NCI-H524 (cell line): ENCODE data around the gene AUTS2.

ENCODE experiments used
- DNase-seq, 2 experiments: peaks; one replicate each; lab custom pipeline; 2025; lab: John Stamatoyannopoulos, UW

Gene AUTS2

DNA sequence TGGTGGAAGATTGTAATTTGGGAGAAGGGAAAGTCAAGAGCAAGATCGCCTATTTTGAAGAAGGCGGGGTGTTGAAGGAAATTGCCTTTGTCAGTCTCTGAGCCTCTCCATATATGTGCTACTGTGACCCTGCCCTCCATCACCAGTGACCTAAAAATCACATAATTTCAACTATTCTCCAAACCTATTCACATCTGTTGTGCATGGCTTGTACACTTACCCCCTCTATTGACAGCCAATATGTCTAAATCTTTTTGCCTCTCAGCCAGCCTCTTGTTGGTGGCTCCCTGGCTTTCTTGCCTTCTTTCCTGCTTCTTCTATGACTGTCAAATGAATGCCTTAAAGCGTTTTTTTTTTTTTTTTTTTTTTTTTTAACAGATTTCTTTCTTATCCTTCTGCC lies 295.6 kb downstream of the AUTS2 start:
- DNase-seq, result peak; percentile 14 to 35

DNA sequence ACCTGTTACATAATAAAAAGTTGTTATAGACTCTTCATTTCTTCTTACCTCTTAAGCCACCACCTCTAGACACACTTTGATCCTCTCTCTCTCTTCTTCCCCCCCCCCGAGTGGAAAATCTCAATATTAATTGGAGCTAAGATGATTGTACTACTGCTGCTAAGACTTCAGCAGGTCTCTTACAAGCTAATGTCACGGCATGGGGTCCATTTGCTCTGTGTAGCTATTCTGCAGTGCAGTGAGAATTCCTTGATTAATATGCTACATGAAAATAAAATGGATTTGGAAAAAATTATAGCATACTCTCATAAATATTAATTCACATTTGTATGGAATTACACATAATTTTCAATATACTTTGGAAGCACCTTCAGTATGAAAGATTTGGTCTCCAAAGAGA lies 297.2 kb downstream of the AUTS2 start:
- DNase-seq, result no peak

- DNase-seq, result peak; percentile 25 to 46
Observed at GRCh38 chr7:69896121-69896520, 297.8 kb downstream of the AUTS2 start.

DNA sequence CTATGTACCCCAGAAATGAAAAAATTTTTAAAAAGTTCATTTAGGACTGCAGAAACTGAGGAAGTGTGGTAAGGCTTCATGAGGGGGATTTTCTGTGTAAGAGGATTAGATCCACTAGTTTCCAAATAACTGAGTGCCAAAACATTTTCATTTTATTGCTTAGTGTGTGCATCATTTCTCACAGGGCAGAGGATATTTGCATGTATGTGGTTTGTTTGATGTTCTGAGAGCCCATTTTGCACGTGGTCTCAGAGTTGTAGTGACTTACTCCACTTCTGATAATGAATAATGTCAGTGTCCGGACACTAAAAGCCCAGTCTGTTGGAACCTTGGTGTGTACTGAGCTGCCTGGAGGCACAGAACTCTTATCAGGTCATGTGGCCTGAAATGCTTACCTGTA lies 299.9 kb downstream of the AUTS2 start:
- no peak for DNase-seq

- no peak for DNase-seq
Observed at GRCh38 chr7:69903410-69903809, 305.1 kb downstream of the AUTS2 start.

- DNase-seq, result peak in 1 of 2 experiments; percentile 54
Observed at GRCh38 chr7:69906283-69906995, 308.2 kb downstream of the AUTS2 start.

GRCh38 chr7:69907720-69908119 lies 309.4 kb downstream of the AUTS2 start:
- no peak for DNase-seq

- no peak for DNase-seq
Observed at GRCh38 chr7:69908454-69908853, 310.2 kb downstream of the AUTS2 start.

GRCh38 chr7:69910150-69910549 lies 311.9 kb downstream of the AUTS2 start:
- no peak for DNase-seq

DNA sequence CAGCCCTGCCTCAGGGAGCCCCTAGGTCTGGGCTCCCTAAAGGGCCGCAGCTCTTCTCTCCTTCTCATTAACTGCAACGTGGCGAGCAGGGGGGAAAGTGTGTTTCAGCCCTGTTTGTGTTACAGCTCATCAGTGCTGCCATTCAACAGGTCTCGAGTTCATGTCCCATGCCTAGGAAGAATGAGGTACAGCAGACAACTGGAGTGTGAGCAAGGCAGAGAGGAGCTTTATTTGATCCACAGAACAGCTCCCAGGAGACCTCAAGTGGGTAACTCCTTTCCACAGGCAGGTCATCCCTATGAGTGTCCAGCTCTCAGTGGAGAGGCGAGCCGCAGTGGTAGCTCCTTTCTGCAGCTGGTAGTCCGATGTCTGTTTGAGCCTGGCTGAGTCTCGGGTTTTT lies 313.1 kb downstream of the AUTS2 start:
- DNase-seq, result no peak

DNA sequence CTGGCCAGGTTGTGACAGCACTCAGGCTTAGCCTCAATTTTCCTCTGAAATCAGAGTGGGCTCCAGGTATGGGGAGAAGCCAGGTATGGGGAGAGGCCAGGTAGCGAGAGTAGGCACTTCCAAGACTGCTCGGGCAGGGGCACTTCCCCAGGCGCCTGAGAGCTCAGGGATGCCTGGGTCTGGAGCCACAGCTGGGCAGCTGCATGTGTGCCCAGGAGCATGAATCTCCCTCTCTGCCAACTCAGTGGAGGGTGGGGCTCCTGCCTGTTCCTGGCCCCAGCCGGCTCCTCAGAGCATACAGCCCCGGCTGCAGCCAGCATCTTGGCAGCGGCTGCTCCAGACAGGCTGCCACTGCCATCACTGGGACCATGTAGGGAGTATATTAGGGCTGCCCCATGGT lies 313.9 kb downstream of the AUTS2 start:
- no peak for DNase-seq

DNA sequence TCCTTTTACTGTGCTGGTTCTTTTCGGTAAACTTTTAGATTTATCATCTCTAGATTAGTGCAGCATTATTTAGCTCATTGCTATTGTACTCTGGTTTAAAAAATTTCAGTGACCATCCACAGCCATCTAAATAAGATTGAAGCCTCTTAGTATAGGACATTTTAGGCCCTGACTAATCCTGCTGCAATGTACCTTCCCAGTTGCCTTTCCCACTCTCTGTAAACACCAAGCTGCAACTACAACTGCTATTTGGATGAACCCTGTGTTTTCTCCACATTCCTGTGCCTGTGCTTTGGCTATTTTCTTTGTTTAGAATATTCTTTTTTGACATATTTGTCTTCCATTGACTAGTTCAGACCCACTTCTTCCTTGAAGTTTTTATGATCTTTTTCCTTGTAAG lies 314.6 kb downstream of the AUTS2 start:
- DNase-seq, result no peak

DNA sequence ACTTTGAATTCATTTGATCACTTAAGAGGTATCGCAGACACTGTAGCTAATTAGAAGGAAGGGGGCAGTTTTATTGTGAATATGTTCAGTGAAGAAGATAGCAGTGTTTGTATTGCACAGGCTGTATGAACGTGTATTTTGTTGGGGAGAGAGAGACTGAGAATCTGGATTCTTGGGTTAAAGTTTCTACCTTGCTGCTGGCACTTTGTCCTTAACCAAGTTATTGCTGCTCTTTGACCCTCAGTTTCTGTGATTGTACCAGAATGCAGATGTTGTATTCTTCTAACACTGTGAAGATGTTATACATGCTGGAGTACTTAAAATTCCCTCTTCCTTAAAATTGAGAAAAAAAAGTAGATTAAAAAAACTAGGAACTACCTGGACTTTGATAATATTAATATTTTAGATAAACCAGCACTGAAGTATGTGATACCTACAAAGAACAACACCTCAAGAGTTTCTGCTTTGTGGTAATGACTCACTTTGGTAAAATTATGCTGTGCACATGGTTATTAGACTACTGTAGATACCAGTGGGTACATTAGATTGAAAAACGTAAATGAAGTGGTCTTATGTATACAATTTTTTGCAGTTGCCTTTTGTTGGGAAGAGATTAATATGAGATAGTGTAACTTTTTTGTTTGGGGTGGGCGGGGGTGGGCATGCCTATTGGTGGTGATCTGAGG lies 321.3 kb downstream of the AUTS2 start:
- DNase-seq, result no peak

DNA sequence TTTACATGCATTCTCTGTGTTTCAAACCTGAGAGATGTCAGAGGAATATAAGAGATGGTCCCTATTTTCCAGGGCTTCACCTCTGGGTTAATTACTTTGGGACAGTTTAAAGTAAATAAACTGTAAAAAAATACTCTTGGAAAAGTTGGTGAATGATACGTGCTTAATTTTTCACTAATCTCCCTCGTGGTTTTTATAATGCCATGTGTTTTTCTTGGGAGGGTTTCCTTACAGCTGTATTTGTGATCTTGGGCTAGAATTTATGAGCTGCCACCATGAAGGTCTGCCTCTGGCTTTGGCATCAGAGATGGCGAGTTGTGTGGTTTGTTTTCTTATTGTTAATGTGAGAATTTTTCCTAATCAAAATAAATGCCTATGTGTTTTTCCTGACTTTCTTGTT lies 322.5 kb downstream of the AUTS2 start:
- DNase-seq, result no peak

- DNase-seq, result no peak
Observed at GRCh38 chr7:69922026-69922803, 323.9 kb downstream of the AUTS2 start.

DNA sequence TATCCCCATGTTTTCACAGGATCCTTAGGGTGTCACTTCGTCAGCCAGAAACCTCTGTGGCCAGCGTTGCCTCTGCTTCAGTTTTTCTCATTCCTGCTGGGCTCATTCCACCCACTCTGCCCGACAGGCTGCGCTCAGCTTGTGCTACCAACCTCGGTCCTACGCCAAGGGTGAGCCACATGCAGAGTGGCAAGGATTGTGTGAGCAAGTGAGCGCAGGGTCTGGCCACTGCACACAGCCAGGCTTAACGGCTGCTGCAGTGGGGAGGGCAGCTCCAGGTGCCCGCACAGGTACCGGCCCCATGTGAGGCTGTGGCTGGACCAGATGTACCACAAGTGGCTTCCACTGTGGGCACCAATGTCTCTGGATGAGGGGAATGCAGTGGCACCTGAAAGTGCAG lies 329.2 kb downstream of the AUTS2 start:
- DNase-seq, result no peak

GRCh38 chr7:69928621-69929020 lies 330.3 kb downstream of the AUTS2 start:
- DNase-seq, result no peak

GRCh38 chr7:69929622-69930021 lies 331.3 kb downstream of the AUTS2 start:
- DNase-seq, result no peak

DNA sequence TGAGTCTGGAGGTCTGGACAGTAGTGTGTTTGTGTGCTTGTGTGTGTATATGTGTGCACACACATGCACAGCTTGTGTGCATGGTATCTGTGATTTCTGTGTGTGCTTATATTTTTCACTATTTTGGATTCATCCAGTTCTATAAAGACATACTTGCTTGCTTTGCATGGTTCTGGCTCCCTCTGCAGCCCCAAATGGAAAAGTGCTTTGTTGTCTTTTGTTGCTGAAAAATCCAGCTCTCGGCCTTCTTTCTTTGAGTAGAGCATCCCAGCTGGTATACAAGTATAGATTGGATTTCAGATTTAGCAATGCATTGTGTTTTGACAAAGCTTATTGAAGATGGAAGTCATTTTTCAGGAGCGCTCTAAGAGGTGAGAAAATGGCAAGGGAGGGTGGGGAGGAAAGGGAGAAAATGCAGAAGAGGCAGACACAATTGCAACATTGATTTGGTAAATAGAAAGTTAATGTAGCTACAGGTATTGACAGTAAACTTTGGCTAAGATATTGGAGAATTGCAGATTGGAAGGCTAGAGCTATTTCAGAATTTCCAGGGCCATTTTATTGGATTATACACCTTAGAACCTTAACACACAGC lies 333.9 kb downstream of the AUTS2 start:
- DNase-seq, result peak; percentile 35 to 67

DNA sequence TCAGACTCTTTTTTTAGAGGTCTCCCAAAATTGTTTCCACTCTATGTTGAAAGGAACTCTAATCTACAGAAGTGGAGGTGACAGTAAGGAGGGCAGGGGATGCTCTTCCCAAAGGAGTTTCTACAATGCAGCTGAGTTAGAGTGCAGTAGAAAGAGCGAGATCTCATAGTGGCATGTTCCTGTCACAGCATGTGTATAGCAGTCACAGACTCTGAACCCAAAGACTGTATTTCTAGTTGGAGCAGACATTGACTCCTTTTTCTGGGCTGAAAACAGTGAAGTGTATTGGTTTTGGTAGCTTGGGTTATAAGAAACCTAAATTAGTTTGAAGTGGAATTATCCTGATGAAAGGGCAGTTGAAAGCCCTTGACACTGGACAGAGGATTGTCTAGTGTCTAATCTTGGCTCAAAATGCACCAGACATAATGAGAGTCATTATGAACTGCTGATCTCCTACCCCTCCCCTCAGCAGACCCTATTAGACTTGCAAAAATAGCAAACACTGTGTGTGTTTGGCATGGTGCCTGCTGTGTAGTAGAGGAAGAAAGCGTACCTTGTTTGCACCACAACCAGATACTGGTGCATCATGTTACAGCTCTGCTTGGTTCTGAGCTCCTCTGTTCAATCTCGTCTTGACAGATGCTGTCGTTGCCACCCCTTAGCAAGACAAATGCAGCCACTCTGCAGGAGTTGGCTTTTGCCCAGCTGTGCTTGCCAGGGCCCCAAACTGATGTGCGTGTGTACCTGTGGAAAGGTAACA lies 336.0 kb downstream of the AUTS2 start:
- DNase-seq, result peak; percentile 87 to 95

DNA sequence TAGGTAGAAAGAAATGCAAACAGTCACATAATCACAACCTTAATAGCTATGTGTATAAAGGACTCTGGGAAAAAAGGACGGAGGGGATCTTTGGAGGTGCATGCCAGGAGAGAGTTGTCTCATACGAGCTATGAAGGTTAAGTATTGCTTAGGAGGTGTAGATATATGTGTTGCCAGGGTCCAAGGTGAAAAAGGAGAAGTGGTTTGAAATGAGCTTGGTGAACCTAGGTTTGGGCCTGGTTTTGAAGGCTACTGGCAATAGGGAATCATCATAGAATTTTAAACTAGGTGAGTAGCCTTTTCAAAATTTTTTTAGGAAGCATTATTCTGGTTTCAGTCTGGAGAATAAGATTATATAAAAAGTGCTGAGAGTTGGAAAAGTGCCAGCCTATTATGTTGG lies 336.8 kb downstream of the AUTS2 start:
- no peak for DNase-seq

DNA sequence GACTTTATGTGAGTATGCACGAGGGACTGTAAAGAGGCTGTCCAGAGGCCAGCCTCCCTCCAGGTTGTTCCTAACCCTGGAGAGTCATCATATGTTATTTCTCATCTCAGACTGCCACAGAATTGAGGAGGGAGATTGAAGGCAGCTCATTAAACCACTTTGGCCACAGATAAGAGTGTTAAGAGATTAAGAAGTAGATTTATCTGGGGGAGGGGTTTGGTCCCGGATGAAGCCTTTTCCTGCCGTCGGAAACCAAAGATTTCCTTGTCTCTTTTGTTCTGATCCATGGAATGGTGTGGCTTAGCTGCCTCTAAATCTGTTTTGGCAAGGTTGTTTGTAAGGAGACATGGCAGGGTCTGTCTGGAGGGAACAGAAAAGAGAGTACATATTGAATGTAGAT lies 338.8 kb downstream of the AUTS2 start:
- peak; percentile 13 to 76 for DNase-seq
